ENCODE data around the gene ADGRL1.

DNA sequence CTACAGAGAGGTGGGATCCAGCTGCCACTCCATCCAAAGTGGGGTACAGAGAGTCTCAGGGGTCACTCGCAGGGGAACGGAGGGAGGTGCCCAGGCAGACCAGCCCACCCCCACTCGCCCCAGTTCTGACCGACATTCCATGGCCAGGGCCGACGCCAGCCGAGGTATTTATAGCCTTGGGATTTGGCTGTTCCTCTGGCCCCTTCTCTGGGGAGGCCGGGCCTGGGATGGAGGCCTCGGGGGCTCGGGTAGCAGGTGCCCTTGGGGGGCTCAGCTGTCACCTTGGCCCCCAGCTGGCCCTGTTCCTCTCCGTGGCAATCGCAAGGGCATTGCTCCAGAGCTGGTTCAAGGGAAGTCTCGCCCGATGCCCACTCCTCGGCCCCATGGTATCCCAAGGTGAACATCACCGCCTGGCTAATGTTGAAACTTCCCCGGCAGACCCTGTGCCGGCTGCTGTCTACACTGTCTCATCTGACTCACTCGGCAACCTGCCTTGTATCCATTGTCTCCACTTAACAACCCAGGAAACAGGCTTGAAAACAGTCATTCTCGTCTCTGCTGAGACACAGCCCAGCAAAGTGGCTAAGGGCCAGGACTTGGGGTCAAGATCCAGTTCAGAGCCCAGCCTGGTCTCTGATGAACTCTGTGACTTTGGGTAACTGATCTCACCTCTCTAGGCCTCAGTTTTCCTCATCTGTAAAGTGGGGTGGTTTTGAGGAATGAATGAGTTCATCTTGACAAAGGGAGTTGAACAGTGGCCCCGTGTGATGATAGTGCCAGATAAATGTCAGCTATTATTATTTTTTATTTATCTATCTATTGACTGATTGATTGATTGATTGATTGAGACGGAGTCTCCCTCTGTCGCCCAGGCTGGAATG, 98.1 kb downstream of the ADGRL1 start:
- TF ChIP-seq, protein P1, sequence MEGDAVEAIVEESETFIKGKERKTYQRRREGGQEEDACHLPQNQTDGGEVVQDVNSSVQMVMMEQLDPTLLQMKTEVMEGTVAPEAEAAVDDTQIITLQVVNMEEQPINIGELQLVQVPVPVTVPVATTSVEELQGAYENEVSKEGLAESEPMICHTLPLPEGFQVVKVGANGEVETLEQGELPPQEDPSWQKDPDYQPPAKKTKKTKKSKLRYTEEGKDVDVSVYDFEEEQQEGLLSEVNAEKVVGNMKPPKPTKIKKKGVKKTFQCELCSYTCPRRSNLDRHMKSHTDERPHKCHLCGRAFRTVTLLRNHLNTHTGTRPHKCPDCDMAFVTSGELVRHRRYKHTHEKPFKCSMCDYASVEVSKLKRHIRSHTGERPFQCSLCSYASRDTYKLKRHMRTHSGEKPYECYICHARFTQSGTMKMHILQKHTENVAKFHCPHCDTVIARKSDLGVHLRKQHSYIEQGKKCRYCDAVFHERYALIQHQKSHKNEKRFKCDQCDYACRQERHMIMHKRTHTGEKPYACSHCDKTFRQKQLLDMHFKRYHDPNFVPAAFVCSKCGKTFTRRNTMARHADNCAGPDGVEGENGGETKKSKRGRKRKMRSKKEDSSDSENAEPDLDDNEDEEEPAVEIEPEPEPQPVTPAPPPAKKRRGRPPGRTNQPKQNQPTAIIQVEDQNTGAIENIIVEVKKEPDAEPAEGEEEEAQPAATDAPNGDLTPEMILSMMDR (IDR thresholded peaks at IDR 0.05): no peak
- no peak for TF ChIP-seq POLR2A (IDR thresholded peaks at IDR 0.05)

Data from breast epithelium (tissue), 3 donors.